Activated T-cell treated with anti-CD3 and anti-CD28 coated beads, Interleukin-2, amount 50 U/mL, for 72 hours (primary cell): ENCODE measurements around the gene SLC6A17. TPM values are rescaled to one million over a fixed set of nuclear protein-coding genes. Genes with fewer than 3 reads are reported as not detected.

Experiments used
- ATAC-seq, 2 donors: fragments of 150-1000 bp; cut with Tn5 transposase; replicated peaks in 1 of 2; 2 replicates each; pipeline ENCODE4 v1.10.0; 2021; ENCODE audit warnings: moderate library complexity in 2 of 2, mild to moderate bottlenecking in 1 of 2
- DNase-seq, 2 donors: peaks; one replicate each; pipeline ENCODE4 v3.0.0; 2021 to 2022; ENCODE audit warnings: mixed read lengths in 1 of 2
- H3K27ac Mint-ChIP-seq: one replicate; pipeline ENCODE4 v1.8.0; 2022; ENCODE audit warnings: mild to moderate bottlenecking, moderate library complexity, mixed read lengths
- H3K27me3 Mint-ChIP-seq: one replicate; pipeline ENCODE4 v1.8.0; 2022; ENCODE audit warnings: low read depth, mixed read lengths
- H3K36me3 Mint-ChIP-seq, 2 donors: one replicate each; pipeline ENCODE4 v1.8.0; 2022; ENCODE audit warnings: mixed read lengths in 2 of 2, mild to moderate bottlenecking in 1 of 2; ENCODE audit not compliant: insufficient read depth in 2 of 2
- H3K4me1 Mint-ChIP-seq: one replicate; pipeline ENCODE4 v1.8.0; 2022; ENCODE audit warnings: low read depth, mixed read lengths
- H3K4me3 Mint-ChIP-seq, 2 donors: one replicate each; pipeline ENCODE4 v1.8.0; 2022; ENCODE audit warnings: mild to moderate bottlenecking in 2 of 2, mixed read lengths in 2 of 2, moderate library complexity in 2 of 2
- H3K9me3 Mint-ChIP-seq, 2 donors: one replicate each; pipeline ENCODE4 v1.8.0; 2022; ENCODE audit warnings: mixed read lengths in 2 of 2
- total RNA-seq, 2 donors: library from RNA; stranded (reverse); gene quantifications; one replicate each; pipeline ENCODE4 v1.2.3, GENCODE V29; 2022

SLC6A17 gene
- total RNA-seq, 2 donors from 2014 or later = 0.31 to 0.53 TPM

DNA sequence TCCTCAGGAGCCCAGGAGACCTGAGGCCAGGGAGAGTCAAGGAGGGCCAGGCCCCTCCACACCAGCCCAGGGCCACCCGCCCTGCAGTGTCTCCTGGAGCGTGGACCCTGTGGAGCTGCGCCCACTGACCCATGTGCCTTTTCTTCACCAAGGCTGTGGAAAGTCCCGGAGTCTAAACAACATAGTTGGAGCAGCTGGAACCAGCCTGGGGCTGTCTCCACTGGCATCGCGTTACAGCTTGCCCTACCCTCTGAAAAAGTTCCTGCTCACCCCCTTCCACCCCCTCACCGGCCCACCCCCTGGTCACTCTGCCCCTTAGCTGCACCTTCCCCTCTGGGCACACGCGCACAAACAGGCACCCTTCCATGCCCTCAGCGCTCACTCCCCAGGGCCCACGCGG, 78.1 kb downstream of the SLC6A17 start:
- ATAC-seq (no peak), DNase-seq (no peak)
- no peaks in the 10 kb centered on the region for H3K4me1 Mint-ChIP-seq
- no peak overlapping the region for H3K27ac Mint-ChIP-seq
- no peaks in the 10 kb centered on the region for H3K27me3 Mint-ChIP-seq
- H3K4me3 Mint-ChIP-seq = no peak overlapping the region
- peaks cover under 1 to 5% of the 10 kb centered on the region in 2 donors for H3K36me3 Mint-ChIP-seq
- H3K9me3 Mint-ChIP-seq = no peaks in the 10 kb centered on the region

DNA sequence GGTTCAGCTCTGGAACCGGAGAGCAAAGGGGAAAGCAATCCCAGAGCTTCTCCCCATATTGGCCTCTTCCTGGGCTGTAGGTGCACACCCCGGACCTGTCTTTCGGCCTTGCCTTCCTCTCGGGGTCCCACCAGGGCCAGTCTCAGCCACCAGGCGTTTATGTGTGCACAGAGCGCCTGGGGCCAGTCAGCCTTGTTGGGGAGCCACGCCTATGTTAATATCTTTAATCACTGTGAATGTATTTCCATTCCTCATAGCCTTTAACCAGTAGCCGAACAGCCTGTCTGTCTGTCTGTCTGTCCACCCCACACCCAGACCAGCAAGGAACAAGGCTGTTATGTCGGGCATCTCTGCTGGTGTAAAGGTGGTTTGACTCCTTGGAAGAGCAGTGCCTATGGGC, 78.6 kb downstream of the SLC6A17 start:
- Mint-ChIP-seq H3K36me3 (peaks cover 0 to 4% of the 10 kb centered on the region in 2 donors), H3K4me1 (peaks cover 2% of the 10 kb centered on the region), H3K9me3 (no peaks in the 10 kb centered on the region), H3K27ac (no peak overlapping the region), H3K27me3 (no peaks in the 10 kb centered on the region), H3K4me3 (no peak overlapping the region)
- DNase-seq (no peak), ATAC-seq (no peak)

DNA sequence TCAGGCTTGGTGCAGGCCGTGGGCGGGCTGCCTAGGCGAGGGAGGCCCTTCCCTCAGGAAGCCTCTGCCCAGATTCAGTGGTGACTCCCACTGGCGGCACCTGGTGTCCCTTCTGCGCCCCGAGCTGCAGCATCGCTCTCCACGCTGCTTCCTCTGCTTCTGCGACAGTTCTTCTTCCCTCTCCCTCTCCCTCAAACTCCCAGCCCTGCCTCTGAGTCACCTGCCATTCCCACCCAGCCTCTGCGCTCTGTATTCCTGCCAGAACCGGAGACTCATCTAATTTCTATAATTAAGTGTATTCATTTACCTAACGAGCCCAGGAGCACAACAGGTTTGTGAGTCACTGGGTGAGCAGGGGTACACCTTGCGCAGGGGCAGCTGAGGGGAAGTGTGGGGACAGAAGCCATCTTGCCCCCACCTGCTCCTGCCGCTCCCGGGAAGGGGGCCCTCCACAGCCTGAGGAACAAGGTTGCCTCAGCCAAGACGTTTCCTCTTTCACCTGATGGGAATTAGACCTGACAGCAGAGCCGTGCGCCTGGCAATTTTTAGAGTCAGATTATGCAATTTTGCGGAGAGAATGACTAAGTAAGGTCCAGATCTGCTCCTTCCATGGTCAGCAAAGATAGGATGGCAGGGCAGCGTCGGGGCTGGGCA, 79.2 kb downstream of the SLC6A17 start:
- Mint-ChIP-seq H3K27ac (no peak overlapping the region), H3K4me3 (no peak overlapping the region), H3K9me3 (no peaks in the 10 kb centered on the region), H3K36me3 (peaks cover 0 to 4% of the 10 kb centered on the region in 2 donors), H3K4me1 (peaks cover 8% of the 10 kb centered on the region), H3K27me3 (no peaks in the 10 kb centered on the region)
- ATAC-seq (no peak), DNase-seq (no peak)

DNA sequence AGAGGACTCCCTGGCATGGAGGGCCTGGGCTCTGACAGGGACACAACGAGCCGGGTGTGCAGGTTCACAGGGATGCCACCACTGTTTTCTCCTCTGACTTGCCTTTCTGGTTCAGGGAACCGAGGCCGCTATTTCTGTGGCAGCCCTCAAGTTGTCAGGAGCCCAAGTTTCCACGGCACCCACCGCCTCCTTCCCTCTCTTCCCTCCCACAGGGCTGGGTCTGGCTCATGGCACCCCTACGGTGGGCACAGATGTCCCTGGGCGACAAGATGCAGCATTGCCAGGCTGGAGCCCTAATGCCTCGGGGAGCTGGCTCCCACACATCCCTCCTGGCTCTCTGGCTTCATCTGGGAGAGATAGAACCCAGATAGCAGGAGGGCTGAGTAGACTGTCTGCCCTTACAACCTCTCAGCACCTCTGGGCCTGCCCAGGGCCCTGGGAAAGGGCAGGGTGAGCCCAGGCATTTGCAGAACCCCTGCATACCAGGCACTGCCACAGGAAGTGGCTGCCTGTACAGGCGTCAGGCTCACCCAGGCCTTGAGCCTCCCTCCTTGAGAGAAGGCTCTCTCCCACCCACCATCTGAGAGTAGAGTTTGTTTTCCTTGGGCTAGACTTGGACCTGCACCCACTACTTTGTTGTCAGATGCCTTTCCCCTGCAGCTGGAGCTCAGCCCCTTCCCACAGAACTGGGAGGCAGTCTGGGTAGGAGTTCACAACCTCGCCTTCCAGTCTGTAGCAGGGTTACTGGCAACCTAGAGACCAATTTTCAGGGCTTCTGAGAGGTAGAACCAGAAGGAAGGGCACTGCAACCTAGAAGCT, 80.3 kb downstream of the SLC6A17 start:
- peaks cover 19% of the 10 kb centered on the region for H3K4me1 Mint-ChIP-seq
- no peaks in the 10 kb centered on the region for H3K9me3 Mint-ChIP-seq
- no peaks in the 10 kb centered on the region for H3K27me3 Mint-ChIP-seq
- ATAC-seq = no peak
- peaks cover 0 to 6% of the 10 kb centered on the region in 2 donors for H3K36me3 Mint-ChIP-seq
- DNase-seq = no peak
- H3K27ac Mint-ChIP-seq = no peak overlapping the region
- no peak overlapping the region for H3K4me3 Mint-ChIP-seq

DNA sequence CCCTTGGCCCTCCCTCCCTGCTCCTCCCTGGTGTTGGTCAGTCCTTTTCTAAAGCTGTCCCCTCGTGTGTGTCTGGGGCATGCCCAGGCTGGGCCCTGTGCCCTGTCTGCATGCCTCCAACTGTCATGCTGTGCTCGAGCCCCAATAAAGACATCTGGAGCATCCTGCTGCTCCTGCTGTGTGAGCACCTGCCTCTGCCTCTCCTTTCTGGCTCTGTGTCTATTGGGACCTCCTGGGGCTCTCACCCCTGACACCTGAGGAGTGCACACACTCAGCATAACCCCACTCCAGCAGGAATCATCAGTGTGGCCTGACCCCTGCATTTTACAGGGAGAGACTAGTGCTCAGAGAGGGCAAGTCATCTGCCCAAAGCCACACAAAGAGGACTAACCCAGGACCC, 83.6 kb downstream of the SLC6A17 start:
- DNase-seq (no peak), ATAC-seq (no peak)
- H3K4me3 Mint-ChIP-seq = no peak overlapping the region
- H3K9me3 Mint-ChIP-seq = no peaks in the 10 kb centered on the region
- H3K27me3 Mint-ChIP-seq = no peaks in the 10 kb centered on the region
- no peak overlapping the region for H3K27ac Mint-ChIP-seq
- H3K4me1 Mint-ChIP-seq = peaks cover 52% of the 10 kb centered on the region
- H3K36me3 Mint-ChIP-seq = peaks cover 3 to 8% of the 10 kb centered on the region in 2 donors

DNA sequence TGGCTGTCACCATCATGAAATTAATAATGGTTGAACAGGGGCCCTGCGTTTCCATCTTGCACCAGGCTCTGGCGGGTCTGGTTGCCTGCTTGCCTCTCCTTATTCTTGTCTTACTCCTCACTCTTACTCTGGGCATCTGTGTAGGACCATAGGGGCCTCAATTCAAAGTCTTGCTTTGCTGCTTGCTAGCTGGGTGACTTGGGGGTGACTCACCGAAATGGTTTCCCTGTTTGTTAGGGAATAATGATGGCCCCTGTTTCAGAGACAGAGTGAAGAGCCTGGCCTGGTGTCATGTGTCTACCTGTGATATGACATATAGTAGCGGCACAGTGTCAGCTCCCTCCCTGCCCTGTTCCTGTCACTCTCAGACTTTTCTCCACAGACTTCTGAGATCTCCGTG, 84.4 kb downstream of the SLC6A17 start:
- H3K9me3 Mint-ChIP-seq = no peaks in the 10 kb centered on the region
- H3K27me3 Mint-ChIP-seq = no peaks in the 10 kb centered on the region
- DNase-seq = no peak
- H3K27ac Mint-ChIP-seq = peak overlapping the region; percentile 94
- H3K4me3 Mint-ChIP-seq = peak overlapping the region; percentile 62 to 80
- H3K4me1 Mint-ChIP-seq = peaks cover 60% of the 10 kb centered on the region
- ATAC-seq = no peak
- H3K36me3 Mint-ChIP-seq = peaks cover 5 to 13% of the 10 kb centered on the region in 2 donors

DNA sequence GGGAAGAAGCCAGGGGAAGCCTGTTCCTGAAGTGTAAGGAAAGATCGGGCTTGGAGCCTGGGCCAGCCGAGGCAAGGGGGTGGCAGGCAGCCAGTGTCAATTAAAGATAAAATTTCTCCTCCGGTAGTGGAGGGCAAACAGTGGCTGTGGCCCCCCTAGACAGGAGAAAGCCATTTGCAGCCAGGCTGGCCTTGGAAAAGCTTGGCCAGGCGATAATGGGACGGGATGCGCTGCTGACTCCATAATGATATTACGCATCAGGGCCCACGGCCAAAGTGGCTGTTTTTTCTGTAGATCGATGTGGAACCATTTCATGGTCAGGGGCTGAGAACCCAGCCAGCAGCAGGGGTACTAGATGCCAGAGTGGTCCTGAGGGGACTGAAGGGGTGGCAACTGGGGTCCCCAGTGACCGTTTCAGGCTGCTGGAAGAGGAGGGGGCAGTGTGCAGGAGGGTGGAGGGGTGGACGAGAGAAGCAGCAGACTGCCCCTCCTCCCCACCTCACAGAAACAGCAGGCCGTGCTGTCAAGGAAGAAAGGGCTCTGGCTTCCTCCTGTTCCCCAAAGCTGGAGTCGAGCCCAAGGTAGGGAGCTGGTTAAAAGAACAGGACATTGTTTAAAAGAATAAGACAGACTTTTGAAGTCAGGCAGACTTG, 85.0 kb downstream of the SLC6A17 start:
- Mint-ChIP-seq H3K27me3 (no peaks in the 10 kb centered on the region), H3K4me3 (peak overlapping the region; percentile 62 to 80), H3K36me3 (peaks cover 5 to 13% of the 10 kb centered on the region in 2 donors), H3K9me3 (no peaks in the 10 kb centered on the region), H3K4me1 (peaks cover 64% of the 10 kb centered on the region), H3K27ac (peak overlapping the region; percentile 94)
- DNase-seq (no peak), ATAC-seq (no peak)

DNA sequence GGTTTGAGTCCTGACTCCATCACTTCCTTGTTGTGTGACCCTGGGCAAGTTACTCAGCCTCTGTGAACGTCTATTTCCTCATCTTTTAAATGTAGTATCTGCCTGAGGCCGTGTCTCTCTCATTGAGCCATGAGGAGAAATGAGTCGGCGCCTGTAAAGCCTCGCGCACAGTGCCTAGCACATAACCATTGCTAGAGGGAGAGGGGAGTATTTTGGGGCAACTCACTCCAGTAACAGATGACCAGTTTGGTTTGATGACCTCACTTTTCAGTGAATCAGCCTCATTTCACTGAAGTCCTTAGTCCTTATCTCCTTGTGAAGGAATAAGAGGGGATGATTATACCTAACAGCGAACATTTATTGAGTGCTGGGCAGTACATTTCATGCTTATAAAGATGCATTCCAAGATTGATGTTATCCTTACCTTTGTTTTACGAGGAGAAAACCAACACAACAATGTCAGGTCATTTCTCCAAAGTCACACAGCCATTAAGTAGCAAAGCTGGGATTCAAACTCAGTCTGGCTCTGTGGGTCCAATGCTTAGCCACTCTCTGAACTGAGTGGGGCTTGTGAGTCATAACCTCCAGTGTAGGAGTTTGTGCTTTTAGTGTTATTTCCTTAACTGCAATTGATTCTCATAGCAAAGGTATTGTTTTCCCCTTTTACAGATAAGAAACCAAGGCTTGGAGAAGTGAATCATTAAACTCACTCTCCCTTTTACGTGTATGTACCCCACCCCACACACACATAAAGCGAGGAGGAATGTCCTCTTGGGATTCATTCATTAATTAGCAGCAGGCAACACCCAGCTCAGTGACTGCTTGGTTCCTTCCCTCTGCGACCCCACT, 85.8 kb downstream of the SLC6A17 start:
- Mint-ChIP-seq H3K4me1 (peaks cover 64% of the 10 kb centered on the region), H3K9me3 (no peaks in the 10 kb centered on the region), H3K27ac (peak overlapping the region; percentile 94), H3K36me3 (peaks cover 5 to 13% of the 10 kb centered on the region in 2 donors), H3K27me3 (no peaks in the 10 kb centered on the region), H3K4me3 (peak overlapping the region; percentile 62 to 80)
- ATAC-seq = peak; percentile 90
- DNase-seq = peak; percentile 75 to 81

DNA sequence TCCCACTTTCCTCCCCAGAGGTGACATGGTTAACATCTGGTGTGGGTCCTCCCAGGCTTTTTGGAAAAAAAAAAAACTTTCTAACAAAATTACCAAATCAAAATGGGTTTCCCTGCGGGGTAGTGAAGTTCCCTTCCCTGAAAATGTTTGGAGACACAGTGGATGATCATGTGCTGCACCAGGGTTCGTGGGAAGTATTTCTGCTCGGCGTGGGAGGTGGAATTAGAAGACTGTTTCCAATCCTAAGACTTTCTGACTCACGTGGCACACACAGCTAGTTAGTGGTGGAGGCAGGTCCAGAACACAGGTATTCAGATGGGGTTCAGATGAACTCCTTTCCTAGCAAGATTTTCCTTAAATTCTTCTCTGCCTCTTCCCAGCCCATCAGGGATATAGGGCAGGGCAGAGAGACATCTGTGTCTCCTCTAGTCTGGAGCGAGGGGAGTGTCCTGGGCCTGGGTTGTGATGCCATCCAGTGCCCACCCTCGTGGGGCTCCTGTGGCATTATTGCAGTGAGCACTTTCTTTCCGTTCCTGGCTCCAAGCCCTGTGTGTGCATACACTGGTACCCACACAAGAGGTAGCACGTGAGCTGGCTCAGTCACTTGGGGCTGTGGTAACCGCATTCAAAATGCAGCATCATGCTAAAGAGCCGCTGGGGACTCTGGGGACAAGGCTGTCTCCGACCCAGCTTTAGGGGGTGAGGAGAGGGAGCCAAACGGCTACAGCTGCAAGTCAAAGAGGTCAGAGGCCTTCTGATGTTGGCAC, 87.3 kb downstream of the SLC6A17 start:
- Mint-ChIP-seq H3K27me3 (no peaks in the 10 kb centered on the region), H3K9me3 (no peaks in the 10 kb centered on the region), H3K4me1 (peaks cover 67% of the 10 kb centered on the region), H3K36me3 (peaks cover 5 to 12% of the 10 kb centered on the region in 2 donors), H3K4me3 (peak overlapping the region; percentile 5 to 9), H3K27ac (no peak overlapping the region)
- peak in 1 of 2 donors; percentile 20 for DNase-seq
- ATAC-seq = no peak

DNA sequence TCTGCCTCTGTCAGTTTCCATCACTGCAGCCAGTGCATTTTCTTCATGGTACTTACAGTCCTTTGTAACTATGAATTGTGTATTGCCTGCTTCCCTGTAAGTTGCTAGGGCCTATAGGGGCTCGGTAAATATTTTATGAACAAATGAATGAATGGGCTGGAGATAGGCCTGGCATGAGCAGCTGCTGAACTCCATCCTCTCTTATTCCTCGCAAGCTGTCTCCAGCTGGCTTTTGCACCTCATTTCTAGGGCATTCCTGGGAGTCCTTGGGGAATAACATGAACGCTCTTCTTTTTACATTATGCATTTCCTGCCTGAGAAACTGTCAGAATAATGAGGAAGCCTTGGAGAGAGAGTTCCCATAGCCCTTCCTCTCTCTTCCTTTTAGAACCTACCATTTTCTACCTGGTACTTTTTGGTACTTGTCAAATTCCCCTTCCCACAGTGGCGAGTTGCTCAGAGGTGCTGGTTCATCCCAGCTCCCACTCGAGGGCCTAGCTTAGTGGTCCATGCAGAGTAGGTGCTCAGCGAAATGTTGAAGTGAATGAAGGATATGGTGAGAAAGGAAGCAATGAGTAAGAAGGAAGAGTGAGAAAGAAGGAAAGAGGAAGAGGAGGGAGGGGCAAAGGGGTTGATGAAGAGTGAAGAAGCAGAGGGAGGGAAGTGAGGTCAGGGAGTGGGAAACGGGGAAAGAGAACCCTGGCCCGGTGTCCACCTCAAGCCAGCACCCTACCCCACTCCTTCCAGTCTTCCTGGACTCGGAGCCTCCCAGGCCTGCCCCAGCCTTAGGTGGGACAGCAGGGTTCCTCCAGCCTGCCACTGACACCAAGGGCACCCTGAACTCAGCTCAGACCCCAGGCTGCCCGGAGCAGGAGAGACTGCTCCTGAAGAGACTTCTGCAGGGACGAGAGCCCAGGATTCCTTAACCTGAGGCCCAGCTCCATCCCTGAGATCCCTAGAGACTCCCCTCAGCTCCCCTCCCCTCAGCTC, 89.4 kb downstream of the SLC6A17 start:
- Mint-ChIP-seq H3K27me3 (no peaks in the 10 kb centered on the region), H3K4me1 (peaks cover 78% of the 10 kb centered on the region), H3K4me3 (peak overlapping the region in 1 of 2 donors; percentile 4), H3K9me3 (no peaks in the 10 kb centered on the region), H3K36me3 (peaks cover 5 to 11% of the 10 kb centered on the region in 2 donors), H3K27ac (no peak overlapping the region)
- DNase-seq (no peak), ATAC-seq (no peak)

DNA sequence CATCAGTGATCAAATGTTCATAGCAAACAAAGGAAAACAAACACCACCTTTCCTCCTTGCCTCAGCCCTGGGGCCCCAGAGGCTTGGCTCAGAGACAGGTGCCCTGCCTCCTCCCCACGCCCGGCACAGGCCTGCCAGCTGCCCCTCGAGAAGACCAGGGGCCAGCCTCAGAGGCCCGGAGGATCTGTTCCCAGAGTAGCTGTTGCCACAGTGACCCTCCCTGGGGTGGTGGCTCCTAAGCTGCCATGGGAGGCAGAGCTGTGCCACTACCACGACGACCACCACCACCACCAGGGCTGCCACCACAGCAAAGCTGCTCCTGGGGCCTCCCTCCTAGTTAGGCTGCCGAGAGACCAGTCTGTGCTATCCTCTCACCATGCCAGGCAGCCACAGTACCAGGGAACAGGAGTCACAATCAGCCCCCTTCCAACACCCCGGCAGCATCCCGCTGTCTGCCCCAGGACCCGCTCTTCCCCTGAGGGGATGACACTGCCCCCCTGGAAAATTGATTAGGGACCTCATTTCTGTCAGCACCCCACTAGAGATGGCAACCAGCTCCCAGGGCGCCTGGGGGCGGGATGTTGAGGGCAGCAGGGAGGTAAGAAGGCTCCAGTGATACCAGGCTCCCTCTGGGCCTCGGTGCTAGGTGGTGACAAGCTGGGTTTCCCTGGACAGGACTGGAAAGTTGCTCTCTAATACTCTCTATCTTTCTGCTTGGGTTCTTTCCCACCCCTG, 90.3 kb downstream of the SLC6A17 start:
- Mint-ChIP-seq H3K36me3 (peaks cover 5 to 10% of the 10 kb centered on the region in 2 donors), H3K4me3 (no peak overlapping the region), H3K27me3 (no peaks in the 10 kb centered on the region), H3K9me3 (no peaks in the 10 kb centered on the region), H3K27ac (no peak overlapping the region), H3K4me1 (peaks cover 69% of the 10 kb centered on the region)
- ATAC-seq = no peak
- no peak for DNase-seq
